ENCODE results near the gene TRAF3IP3. TPM values are rescaled to one million over a fixed set of nuclear protein-coding genes. Genes with fewer than 3 reads are reported as not detected.
A peak's percentile ranks its signal among the peaks of the same experiment; 100 is the strongest.

The TRAF3IP3 gene
- polyA plus RNA-seq, 3 donors, result 1.6 to 2.0 (median 1.9) TPM

GRCh38 chr1:209736490-209737117 is 19.2 kb upstream of the TRAF3IP3 start:
- DNase-seq (ENCODE audit: low read depth in 3 of 3, low spot score in 2 of 3), result no peak

DNA sequence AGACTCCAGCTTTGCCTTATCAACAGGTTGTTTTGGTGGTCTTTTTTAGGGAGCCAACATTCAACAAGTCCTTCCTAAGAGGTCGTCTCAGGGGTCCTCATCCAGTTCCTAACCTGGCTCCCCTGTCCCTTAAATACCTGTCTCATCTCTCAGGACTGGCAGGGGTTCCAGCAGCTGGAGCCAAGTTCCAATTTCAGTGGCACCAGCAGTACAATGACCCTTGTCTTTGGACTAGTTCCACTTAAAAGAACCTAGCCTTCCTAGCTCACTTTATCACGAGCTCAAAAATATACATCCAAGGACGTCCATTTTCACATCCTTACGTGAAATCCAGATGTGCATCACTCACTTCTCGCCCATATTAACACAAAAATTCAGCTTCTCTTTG is 18.7 kb upstream of the TRAF3IP3 start:
- DNase-seq (ENCODE audit: low read depth in 3 of 3, low spot score in 2 of 3), result no peak

DNA sequence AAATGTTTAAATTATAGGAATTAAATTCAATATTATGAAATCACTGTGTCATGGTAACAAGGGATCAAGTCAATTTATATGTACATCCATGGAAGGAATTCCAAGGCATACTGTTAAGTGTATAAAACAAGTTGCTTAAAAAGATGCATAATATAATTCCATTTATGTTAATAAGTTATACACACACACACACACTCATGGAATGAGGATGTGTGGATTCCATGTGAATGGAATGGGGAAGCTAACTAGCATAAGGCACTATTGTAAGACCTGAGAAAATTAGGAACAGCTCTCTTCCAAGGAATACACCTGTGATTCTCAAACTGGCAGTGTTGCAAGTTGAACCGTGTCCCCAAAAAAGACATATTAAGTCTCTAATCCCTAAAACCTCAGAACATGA is 17.6 kb upstream of the TRAF3IP3 start:
- no peak for DNase-seq (ENCODE audit: low read depth in 3 of 3, low spot score in 2 of 3)

DNA sequence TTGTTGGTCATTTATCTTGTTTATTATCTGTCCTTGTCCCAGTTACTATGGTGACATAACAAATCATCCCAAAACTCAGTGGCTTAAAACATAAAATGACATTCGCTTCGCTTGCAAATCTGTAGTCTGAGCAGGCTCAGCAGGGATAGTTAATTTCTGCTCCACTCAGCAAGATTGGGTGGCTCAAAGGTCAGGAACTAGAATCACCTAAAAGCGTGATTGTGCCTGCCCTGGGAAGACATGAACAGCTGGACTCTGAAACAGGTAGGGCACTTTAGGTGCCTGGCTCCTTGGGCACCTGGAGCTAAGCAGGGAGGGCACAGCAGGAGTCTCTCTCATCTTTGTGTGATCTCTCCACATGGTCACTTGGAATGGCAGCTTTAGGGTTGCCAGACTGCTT is 14.7 kb upstream of the TRAF3IP3 start:
- no peak for DNase-seq (ENCODE audit: low read depth in 3 of 3, low spot score in 2 of 3)

DNA sequence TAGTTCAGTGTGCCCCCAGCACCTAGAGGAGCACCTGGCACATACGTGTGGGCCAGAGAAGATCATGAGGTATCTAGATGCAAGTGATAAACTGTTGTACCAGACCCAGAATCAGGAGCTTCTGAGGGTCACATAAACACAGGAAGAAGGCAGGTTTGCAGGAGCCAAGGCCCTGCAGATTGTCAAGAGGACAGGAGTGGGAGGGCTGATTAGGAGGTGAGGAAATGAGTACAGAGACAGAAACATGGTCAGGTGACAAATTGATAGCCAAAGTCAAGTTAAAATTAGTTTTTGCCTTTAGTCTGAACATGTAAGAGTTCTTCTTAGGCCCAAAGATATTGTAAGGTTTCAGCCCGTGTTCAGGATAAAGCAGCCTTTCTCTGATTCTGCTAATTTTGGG is 14.0 kb upstream of the TRAF3IP3 start:
- DNase-seq (ENCODE audit: low read depth in 3 of 3, low spot score in 2 of 3), result no peak

GRCh38 chr1:209742409-209743144 is 13.3 kb upstream of the TRAF3IP3 start:
- no peak for DNase-seq (ENCODE audit: low read depth in 3 of 3, low spot score in 2 of 3)

- no peak for DNase-seq (ENCODE audit: low read depth in 3 of 3, low spot score in 2 of 3)
These were observed 12.7 kb upstream of the TRAF3IP3 start for GRCh38 chr1:209743145-209743482.

DNA sequence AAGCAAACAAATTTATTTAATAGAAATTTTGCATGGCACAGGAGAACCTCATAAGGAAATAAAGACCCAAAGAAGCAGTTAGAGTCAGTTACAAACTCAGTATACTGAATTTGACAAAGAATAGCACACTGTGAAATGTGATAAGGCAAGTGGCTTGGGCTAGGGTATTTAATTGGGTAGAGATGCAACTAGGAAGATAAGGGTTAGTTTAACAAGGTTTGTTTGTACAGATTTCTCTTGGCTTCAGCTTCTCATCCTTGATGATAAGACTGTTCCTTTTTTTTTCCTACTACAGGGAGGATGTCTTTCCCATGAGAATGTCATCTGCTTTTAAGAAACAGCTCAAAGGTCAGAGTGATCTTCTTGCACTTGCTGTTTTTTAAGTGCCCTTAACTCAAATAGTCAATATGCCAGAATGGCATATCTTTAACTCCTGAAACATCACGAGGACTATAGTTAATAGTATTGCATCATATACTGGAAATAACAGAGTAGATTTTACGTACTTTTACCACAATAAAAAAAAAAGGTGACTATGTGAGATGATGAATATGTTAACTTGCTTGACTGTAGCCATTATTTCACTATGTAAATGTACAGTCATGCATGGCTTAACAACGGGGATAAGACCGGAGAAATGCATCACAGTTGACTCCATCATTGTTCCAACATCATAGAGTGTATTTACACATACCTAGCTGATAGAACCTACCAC is 9.2 kb upstream of the TRAF3IP3 start:
- DNase-seq (ENCODE audit: low read depth in 3 of 3, low spot score in 2 of 3), result no peak

GRCh38 chr1:209747580-209748262 is 8.1 kb upstream of the TRAF3IP3 start:
- DNase-seq (ENCODE audit: low read depth in 3 of 3, low spot score in 2 of 3), result peak; percentile 56 to 67 (median 65)

GRCh38 chr1:209748620-209749019 is 7.2 kb upstream of the TRAF3IP3 start:
- no peak for DNase-seq (ENCODE audit: low read depth in 3 of 3, low spot score in 2 of 3)

GRCh38 chr1:209749205-209749604 is 6.6 kb upstream of the TRAF3IP3 start:
- no peak for DNase-seq (ENCODE audit: low read depth in 3 of 3, low spot score in 2 of 3)

DNA sequence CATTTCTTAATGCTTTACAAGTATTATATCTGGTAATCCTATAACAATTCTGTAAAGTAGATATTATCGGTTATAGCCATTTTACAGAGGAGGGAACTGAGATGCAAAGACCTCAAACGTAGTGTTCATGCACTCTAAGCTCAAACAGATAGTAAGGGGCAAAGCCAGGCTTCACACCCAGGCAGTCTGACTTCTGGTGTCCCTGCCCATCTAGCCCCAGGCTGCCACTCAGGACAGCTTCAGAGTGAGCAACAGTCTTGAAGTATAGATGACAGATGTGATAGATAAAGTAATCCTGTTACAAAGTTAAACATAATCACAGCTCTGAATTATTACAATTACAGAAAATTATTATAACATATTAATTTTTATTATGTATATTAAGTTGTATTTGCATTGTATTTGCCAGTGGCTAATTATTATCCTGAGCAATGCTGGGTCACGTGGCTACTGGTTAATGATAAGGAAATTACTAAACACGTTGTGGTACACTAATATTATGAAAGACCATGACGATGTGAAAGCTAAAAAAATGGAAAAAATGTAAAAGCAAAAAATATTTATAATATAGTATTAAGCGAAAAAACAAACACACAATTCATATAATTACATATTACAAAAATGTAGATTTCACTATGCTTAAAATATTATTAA is 6.1 kb upstream of the TRAF3IP3 start:
- DNase-seq (ENCODE audit: low read depth in 3 of 3, low spot score in 2 of 3), result no peak

DNA sequence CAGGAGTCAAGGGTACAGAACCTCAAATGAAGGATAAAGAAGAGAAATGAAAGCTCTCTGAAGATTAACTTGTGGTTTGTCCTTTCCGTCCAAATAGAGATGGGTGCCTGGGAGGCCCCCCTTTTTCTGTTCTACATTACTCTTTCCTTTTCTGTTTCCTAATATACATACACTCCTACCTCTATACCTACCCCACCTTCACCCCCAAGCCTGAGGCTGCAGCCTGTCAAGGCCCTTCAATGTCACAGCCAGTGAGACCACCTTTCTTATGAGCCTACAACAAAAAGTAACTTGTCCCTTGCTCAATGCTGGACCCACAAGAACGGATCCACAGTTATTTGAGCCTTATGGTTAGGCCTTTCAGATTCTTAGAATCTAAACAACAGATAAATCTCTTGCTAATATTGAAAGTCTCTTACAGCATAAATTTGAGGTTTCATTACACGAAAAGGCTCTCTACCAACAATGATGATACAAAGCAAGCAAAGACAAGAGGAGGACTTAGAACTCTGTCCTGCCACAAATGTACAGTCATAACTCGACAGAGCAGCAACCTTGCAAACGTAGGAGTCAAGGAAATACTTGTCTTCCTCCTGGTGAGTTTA is 4.1 kb upstream of the TRAF3IP3 start:
- DNase-seq (ENCODE audit: low read depth in 3 of 3, low spot score in 2 of 3), result no peak

- DNase-seq (ENCODE audit: low read depth in 3 of 3, low spot score in 2 of 3), result no peak
These were observed 3.0 kb upstream of the TRAF3IP3 start for GRCh38 chr1:209752890-209753289.

DNA sequence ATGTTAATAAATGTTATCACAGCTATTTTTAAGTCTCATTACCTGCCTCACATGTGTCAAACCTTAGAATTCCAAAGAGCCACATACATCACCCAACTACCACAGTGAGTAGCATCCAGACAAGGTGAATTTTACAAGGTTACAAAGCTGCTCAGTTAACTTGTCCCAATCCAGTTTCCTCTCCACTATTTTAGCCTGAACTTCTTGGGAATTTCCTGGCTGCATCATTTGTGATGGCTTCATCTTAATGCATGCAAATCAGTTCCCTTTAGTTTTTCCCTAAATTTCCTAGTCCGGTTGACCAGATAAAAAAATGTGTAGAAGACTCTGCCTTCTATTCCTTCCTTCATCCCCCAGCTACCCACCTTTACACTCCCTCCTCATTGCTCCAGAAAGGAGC is 597 bp upstream of the TRAF3IP3 start:
- no peak for DNase-seq (ENCODE audit: low read depth in 3 of 3, low spot score in 2 of 3)

- no peak for DNase-seq (ENCODE audit: low read depth in 3 of 3, low spot score in 2 of 3)
These were observed 977 bp downstream of the TRAF3IP3 start for GRCh38 chr1:209756615-209757445.

DNA sequence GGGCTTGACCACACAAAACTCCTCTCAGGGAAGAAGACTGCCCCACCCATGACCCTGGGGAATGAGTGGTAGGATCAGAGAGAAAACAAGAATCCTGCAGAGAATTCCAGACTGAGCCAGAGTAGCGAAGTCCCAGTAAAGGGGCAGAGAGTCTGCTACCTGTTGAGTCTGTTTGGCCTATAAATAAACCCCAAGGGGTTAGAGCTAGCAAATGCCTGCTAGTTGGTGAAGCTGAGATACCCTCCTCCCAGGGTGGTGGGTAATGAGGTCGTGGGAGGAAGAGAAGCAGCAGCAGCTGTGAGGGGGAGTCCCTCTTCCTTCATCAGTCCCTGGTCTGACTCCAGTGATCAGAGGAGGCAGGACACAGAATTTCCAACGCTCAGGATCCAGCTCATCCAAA is 2.5 kb downstream of the TRAF3IP3 start:
- no peak for DNase-seq (ENCODE audit: low read depth in 3 of 3, low spot score in 2 of 3)

GRCh38 chr1:209759829-209760359 is 4.0 kb downstream of the TRAF3IP3 start:
- no peak for DNase-seq (ENCODE audit: low read depth in 3 of 3, low spot score in 2 of 3)

DNA sequence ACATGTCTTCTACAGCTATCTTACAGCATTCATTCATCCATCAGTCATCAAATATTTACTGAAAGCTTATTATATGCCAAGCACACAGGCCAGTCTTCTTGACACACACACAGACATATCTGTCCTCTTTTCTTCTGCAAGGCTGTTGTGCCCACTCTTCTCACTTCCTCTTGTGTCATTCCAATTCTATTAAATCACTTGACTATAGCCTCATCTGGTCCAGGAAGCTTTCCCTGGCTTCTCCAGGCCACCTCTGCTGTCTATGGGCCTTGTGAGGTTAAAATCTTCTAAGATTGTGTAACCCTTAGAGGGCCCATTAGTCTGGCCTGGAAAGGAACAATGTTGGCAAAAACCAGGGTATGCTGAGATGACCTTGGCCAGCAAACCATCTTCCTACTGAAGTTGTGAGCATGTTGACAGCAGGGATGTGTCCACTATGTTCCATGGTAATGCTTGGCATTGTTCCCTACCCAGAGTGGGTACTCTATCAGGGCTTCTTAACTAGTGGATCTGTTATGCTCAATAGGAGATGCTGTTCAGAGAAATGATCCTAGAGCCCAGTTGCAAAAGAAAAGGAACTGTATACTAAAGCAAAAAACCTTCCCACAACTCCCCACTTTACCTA is 5.3 kb downstream of the TRAF3IP3 start:
- no peak for DNase-seq (ENCODE audit: low read depth in 3 of 3, low spot score in 2 of 3)

All from right renal cortex interstitium (tissue), 3 donors.